ENCODE results near the gene FGF1.

Gene FGF1

GRCh38 chr5:142572006-142572405 lies 113.9 kb downstream of the FGF1 start:
- DNase-seq (ENCODE audit: low spot score), result no peak

GRCh38 chr5:142571371-142571770 lies 114.5 kb downstream of the FGF1 start:
- no peak for DNase-seq (ENCODE audit: low spot score)

GRCh38 chr5:142569905-142570304 lies 116.0 kb downstream of the FGF1 start:
- DNase-seq (ENCODE audit: low spot score), result no peak

GRCh38 chr5:142568996-142569335 lies 116.9 kb downstream of the FGF1 start:
- DNase-seq (ENCODE audit: low spot score), result no peak

- DNase-seq (ENCODE audit: low spot score), result no peak
Observed at GRCh38 chr5:142568283-142568995, 117.5 kb downstream of the FGF1 start.

- DNase-seq (ENCODE audit: low spot score), result no peak
Observed at GRCh38 chr5:142561486-142562097, 124.3 kb downstream of the FGF1 start.

GRCh38 chr5:142561029-142561428 lies 124.9 kb downstream of the FGF1 start:
- DNase-seq (ENCODE audit: low spot score), result no peak

GRCh38 chr5:142552107-142552506 lies 133.8 kb downstream of the FGF1 start:
- DNase-seq (ENCODE audit: low spot score), result no peak

- no peak for DNase-seq (ENCODE audit: low spot score)
Observed at GRCh38 chr5:142551338-142552067, 134.4 kb downstream of the FGF1 start.

GRCh38 chr5:142550471-142550870 lies 135.4 kb downstream of the FGF1 start:
- DNase-seq (ENCODE audit: low spot score), result no peak

- DNase-seq (ENCODE audit: low spot score), result no peak
Observed at GRCh38 chr5:142549834-142550233, 136.1 kb downstream of the FGF1 start.

- peak; percentile 85 for DNase-seq (ENCODE audit: low spot score)
Observed at GRCh38 chr5:142548739-142549275, 137.1 kb downstream of the FGF1 start.

- DNase-seq (ENCODE audit: low spot score), result no peak
Observed at GRCh38 chr5:142547445-142548380, 138.2 kb downstream of the FGF1 start.

GRCh38 chr5:142545650-142546322 lies 140.1 kb downstream of the FGF1 start:
- no peak for DNase-seq (ENCODE audit: low spot score)

- no peak for DNase-seq (ENCODE audit: low spot score)
Observed at GRCh38 chr5:142544946-142545649, 140.8 kb downstream of the FGF1 start.

GRCh38 chr5:142544071-142544753 lies 141.7 kb downstream of the FGF1 start:
- no peak for DNase-seq (ENCODE audit: low spot score)

- DNase-seq (ENCODE audit: low spot score), result no peak
Observed at GRCh38 chr5:142542906-142543305, 143.0 kb downstream of the FGF1 start.
